Measurements from ENCODE around the gene ABO. TPM values are rescaled to one million over a fixed set of nuclear protein-coding genes. Genes with fewer than 3 reads are reported as not detected.
"Not testable (repeated sequence)": the region's sequence is repeated elsewhere in the genome, so short reads cannot be mapped to it uniquely, and the experiment has no call there.

The ABO gene
- total RNA-seq, 4 donors from 2014 or later: 43.7 to 283 (median 148) TPM

GRCh38 chr9:133242241-133242640 lies 32.8 kb downstream of the ABO start:
- H3K4me3 ChIP-seq: no peak overlapping the region
- H3K4me1 ChIP-seq: peaks cover 0 to 17% (median 3%) of the 10 kb centered on the region in 4 donors
- no peak overlapping the region for H3K27ac ChIP-seq
- no peak for DNase-seq
- TF ChIP-seq POLR2A (IDR thresholded peaks at IDR 0.05) (no peak), CTCF (IDR thresholded peaks at IDR 0.05) (no peak)
- no peaks in the 10 kb centered on the region for H3K9me3 ChIP-seq
- H3K27me3 ChIP-seq: no peaks in the 10 kb centered on the region
- H3K36me3 ChIP-seq: no peaks in the 10 kb centered on the region

GRCh38 chr9:133239533-133240090 lies 35.4 kb downstream of the ABO start:
- Histone ChIP-seq H3K9me3 (no peaks in the 10 kb centered on the region), H3K4me3 (peak overlapping the region in 2 of 4 donors; percentile 38 to 43), H3K27me3 (no peaks in the 10 kb centered on the region), H3K4me1 (peaks cover 0 to 17% (median 3%) of the 10 kb centered on the region in 4 donors), H3K27ac (peak overlapping the region in 3 of 4 donors; percentile 49 to 88 (median 77)), H3K36me3 (no peaks in the 10 kb centered on the region)
- DNase-seq: peak in 1 of 3 donors; percentile 70
- TF ChIP-seq POLR2A (IDR thresholded peaks at IDR 0.05): no peak

GRCh38 chr9:133238851-133239532 lies 36.0 kb downstream of the ABO start:
- TF ChIP-seq POLR2A (IDR thresholded peaks at IDR 0.05) (no peak), CTCF (IDR thresholded peaks at IDR 0.05) (peak; percentile 14 to 96 (median 80))
- DNase-seq: peak; percentile 44 to 87 (median 86)
- peak overlapping the region in 3 of 4 donors; percentile 26 to 43 (median 38) for H3K4me3 ChIP-seq
- H3K27ac ChIP-seq: peak overlapping the region; percentile 49 to 88 (median 64)
- no peaks in the 10 kb centered on the region for H3K36me3 ChIP-seq
- peaks cover 0 to 17% (median 3%) of the 10 kb centered on the region in 4 donors for H3K4me1 ChIP-seq
- H3K27me3 ChIP-seq: no peaks in the 10 kb centered on the region
- H3K9me3 ChIP-seq: no peaks in the 10 kb centered on the region

- H3K4me3 ChIP-seq: peak overlapping the region in 3 of 4 donors; percentile 26 to 43 (median 38)
- peak; percentile 57 to 93 (median 91) for DNase-seq
- H3K9me3 ChIP-seq: no peaks in the 10 kb centered on the region
- H3K27ac ChIP-seq: peak overlapping the region; percentile 49 to 88 (median 64)
- peak in 1 of 6 experiments; percentile 7 for TF ChIP-seq CTCF (IDR thresholded peaks at IDR 0.05)
- peak in 1 of 2 donors; percentile 50 for TF ChIP-seq POLR2A (IDR thresholded peaks at IDR 0.05)
- H3K4me1 ChIP-seq: peaks cover 0 to 17% (median 3%) of the 10 kb centered on the region in 4 donors
- no peaks in the 10 kb centered on the region for H3K36me3 ChIP-seq
- no peaks in the 10 kb centered on the region for H3K27me3 ChIP-seq
Measured at GRCh38 chr9:133238272-133238850, 36.6 kb downstream of the ABO start.

- Histone ChIP-seq H3K9me3 (no peaks in the 10 kb centered on the region), H3K36me3 (no peaks in the 10 kb centered on the region), H3K27me3 (no peaks in the 10 kb centered on the region), H3K4me3 (no peak overlapping the region), H3K4me1 (peaks cover 0 to 17% (median 3%) of the 10 kb centered on the region in 4 donors), H3K27ac (peak overlapping the region in 2 of 4 donors; percentile 77 to 88)
- no peak for DNase-seq
- TF ChIP-seq CTCF (IDR thresholded peaks at IDR 0.05) (no peak), POLR2A (IDR thresholded peaks at IDR 0.05) (no peak)
Measured at GRCh38 chr9:133237035-133237731, 37.8 kb downstream of the ABO start.

- peak overlapping the region in 2 of 4 donors; percentile 77 to 88 for H3K27ac ChIP-seq
- not testable (repeated sequence) for H3K27me3 ChIP-seq, H3K4me3 ChIP-seq, H3K9me3 ChIP-seq, DNase-seq, H3K36me3 ChIP-seq
- peaks cover 0 to 17% (median 3%) of the 10 kb centered on the region in 4 donors for H3K4me1 ChIP-seq
Measured at GRCh38 chr9:133236291-133237034, 38.5 kb downstream of the ABO start.
